ENCODE results near the gene AKT2.

AKT2 gene

DNA sequence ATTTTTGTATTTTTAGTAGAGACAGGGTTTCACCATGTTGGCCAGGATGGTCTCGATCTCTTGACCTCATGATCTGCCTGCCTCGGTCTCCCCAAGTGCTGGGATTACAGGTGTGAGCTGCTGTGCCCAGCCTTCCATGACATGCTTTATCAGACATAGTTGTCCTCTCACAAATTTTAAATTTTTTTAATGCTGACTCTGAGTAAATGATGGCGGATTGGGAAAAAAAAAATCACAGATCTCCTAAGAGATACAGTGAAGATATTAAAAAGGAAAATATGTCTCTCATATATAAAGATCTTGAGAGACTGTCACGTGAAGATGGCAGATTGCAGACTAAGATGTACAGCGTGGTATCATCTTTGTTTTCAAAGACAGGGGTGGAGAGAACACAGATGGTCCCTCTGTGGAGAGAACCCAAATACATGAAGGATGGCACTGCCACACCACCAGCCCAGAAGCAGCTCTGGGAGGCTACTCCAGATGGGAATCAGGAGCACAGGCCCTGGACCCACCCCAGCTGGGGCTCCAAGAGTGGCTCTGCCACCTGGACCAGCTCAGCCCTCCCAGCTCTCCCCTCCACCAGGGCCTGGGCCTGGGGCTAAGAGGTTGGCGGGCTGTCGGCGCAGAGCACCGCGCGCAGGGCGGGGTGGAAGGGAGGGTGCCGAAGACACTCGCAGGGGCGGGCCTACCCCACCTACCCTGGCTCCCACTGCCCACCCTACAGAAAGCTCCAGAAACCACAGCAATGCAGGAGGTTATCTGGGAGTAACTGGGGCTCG is 38.7 kb downstream of the AKT2 start:
- TF ChIP-seq, protein P1, sequence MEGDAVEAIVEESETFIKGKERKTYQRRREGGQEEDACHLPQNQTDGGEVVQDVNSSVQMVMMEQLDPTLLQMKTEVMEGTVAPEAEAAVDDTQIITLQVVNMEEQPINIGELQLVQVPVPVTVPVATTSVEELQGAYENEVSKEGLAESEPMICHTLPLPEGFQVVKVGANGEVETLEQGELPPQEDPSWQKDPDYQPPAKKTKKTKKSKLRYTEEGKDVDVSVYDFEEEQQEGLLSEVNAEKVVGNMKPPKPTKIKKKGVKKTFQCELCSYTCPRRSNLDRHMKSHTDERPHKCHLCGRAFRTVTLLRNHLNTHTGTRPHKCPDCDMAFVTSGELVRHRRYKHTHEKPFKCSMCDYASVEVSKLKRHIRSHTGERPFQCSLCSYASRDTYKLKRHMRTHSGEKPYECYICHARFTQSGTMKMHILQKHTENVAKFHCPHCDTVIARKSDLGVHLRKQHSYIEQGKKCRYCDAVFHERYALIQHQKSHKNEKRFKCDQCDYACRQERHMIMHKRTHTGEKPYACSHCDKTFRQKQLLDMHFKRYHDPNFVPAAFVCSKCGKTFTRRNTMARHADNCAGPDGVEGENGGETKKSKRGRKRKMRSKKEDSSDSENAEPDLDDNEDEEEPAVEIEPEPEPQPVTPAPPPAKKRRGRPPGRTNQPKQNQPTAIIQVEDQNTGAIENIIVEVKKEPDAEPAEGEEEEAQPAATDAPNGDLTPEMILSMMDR (IDR thresholded peaks at IDR 0.05; ENCODE audit: borderline replicate concordance, insufficient read depth, low read depth, low read length), result no peak
- no peak overlapping the region for H3K4me3 ChIP-seq (ENCODE audit: low read depth, low read length)

DNA sequence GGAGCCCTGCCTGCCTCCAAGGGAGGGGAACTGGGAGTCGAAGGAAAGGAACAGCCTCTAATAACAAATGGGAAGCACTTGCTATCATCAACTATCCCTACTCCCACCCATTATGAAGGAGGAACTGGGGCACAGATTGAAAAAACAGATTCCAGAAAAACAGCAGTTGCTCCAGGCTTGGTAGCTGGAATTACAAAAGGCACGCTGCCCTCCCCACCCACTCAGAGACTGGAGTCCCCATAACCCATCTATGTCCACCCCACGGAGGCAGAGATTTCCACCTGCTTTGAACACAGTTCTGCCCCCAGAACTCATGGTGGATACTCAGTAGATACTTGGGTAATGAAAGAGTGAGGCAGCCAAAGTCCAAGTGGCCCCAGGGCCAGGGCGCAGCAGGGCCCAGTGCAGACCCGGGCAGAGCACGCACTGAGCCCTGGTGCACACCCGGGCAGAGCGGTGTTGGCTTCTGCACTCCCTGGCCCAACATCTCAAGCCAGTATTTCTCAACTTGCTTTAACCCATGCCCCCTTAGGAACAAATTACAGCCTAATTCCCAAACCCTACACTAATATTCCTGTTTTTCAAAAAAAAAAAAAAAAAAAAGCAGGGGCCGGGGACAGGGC is 39.5 kb downstream of the AKT2 start:
- H3K4me3 ChIP-seq (ENCODE audit: low read depth, low read length), result no peak overlapping the region
- TF ChIP-seq, protein P1 (IDR thresholded peaks at IDR 0.05; ENCODE audit: borderline replicate concordance, insufficient read depth, low read depth, low read length), result no peak

DNA sequence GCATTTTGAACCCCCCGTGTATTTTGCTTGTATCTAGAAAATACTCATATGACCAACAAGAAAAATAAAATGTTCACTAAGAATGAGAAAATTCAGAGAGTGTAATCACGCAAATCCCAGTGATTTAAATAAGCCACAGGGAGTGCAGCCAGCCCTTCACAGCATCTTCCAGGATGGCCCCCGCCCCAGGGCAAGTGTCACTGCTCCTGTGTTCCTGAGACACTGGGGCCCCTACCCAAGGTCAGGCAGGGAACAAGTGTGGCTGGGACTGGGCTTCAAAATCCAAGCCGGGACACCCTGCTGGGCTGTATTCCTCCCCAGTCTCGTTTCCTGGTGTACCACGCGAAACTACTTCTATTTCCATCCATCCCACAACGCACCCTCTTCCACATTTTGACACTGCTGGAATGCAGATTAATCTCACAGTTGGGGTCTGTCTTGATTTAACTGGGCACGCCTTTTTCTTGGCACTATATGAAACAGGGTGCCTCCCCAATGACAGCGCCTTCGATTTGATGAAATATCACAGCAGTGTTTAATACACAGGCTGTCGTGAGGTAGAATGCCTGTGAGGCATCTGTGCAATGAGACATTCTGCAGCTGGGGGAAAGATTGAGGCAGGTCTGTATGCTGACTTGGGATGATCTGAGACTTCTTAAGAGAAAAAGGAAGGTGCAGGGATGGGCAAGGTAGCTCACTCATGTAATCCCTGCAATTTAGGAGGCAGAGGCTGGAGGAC is 40.4 kb downstream of the AKT2 start:
- H3K4me3 ChIP-seq (ENCODE audit: low read depth, low read length), result no peak overlapping the region
- TF ChIP-seq, protein P1 (IDR thresholded peaks at IDR 0.05; ENCODE audit: borderline replicate concordance, insufficient read depth, low read depth, low read length), result no peak

DNA sequence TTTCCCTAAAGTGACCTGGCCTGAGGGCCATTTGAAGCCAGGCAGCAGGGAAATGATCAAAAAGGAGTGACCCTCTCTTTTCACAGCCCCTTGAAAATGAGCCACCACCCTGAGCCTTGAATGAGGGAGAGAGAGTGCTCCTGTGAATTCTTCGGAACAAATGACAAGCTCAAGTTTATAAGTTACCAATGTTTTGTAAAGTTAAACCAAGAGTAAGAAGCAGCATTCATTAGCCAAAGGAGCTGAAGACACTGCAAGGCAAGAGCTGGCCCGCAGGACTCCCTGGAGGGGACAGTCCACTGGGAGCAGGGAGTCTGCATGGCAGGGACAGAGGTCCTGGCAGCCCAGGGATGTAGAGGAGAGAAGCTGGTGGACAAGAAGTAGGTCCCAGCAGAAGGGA is 42.0 kb downstream of the AKT2 start:
- TF ChIP-seq, protein P1 (IDR thresholded peaks at IDR 0.05; ENCODE audit: borderline replicate concordance, insufficient read depth, low read depth, low read length), result no peak
- no peak overlapping the region for H3K4me3 ChIP-seq (ENCODE audit: low read depth, low read length)

DNA sequence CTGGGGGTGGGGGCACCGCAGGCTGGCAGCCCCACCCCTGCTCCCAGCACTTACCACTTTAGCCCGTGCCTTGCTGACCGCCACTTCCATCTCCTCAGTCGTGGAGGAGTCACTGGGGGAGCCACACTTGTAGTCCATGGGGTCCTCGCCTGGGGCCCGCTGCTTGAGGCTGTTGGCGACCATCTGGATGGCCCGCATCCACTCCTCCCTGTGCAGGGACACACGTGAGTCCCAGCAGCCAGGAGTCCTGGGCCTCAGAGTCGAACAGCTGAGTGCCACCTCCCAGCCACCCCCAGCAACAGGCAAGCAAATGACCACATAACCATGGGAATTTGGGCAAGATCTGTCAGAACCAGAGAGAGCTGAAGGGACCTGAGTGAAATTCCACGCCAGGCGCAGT is 42.7 kb downstream of the AKT2 start:
- H3K4me3 ChIP-seq (ENCODE audit: low read depth, low read length), result no peak overlapping the region
- TF ChIP-seq, protein P1 (IDR thresholded peaks at IDR 0.05; ENCODE audit: borderline replicate concordance, insufficient read depth, low read depth, low read length), result no peak

DNA sequence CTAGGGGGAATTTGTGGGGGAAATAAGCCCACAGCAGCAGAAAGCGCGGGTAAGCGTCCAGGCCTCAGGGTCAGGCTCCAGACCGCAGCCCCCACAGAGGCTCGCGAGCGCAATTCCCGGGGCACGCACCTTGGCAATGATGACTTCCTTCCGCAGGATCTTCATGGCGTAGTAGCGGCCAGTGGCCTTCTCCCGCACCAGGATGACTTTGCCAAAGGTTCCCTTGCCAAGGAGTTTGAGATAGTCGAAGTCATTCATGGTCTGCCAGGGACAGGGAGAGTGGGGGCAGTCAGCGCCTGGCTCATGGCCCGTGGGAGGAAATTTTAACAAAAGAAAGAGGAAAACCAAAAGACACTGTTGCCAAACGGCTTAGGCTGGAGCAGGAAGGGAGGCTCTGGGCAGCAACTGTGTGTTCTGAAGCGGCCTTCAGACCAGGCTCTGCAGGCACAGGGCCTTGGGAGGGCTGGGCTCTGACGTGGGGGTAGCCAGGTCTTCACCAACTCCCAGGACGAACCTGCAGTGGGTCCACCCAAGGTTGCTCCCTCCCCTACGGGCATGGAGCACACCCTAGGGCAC is 43.2 kb downstream of the AKT2 start:
- no peak overlapping the region for H3K4me3 ChIP-seq (ENCODE audit: low read depth, low read length)
- TF ChIP-seq, protein P1 (IDR thresholded peaks at IDR 0.05; ENCODE audit: borderline replicate concordance, insufficient read depth, low read depth, low read length), result no peak
